GM18511 (cell line): ENCODE results near the gene ADGB.
"Not testable (repeated sequence)": the region's sequence is repeated elsewhere in the genome, so short reads cannot be mapped to it uniquely, and the experiment has no call there.

ENCODE experiments used
- ATAC-seq: cut with Tn5 transposase; IDR thresholded peaks from one replicate; pipeline ENCODE4 v1.9.1; 2021; ENCODE audit warnings: mild to moderate bottlenecking, moderate library complexity; ENCODE audit not compliant: unreplicated experiment

Gene ADGB

DNA sequence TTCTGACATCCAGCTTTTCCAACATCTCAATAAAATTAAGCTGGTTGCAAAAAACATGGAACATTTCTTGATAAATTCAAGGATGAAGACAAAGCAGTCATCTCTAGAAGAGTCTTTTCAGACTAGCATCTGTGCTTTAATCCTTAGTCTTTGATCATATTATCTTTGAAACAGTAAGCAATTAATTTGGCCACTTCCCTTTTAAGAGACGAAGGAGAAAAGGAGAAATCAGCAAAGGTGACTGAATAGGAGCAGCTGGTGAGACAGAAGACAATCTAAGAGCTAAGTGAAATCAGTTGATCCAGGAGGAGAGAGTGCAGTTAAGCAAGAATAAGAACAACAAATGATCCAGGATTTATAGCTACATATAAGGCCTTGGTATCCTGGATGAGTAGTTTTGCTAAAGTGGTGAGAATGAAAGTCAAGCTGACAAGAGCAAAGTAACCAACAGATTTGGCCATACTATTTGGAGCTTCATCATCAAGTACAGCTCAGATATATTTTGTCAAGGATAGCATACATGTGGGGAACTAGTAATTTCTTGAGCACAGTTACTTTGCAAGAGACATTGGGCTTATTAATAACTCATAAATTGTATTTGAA is 215.5 kb downstream of the ADGB start:
- no peak for ATAC-seq

DNA sequence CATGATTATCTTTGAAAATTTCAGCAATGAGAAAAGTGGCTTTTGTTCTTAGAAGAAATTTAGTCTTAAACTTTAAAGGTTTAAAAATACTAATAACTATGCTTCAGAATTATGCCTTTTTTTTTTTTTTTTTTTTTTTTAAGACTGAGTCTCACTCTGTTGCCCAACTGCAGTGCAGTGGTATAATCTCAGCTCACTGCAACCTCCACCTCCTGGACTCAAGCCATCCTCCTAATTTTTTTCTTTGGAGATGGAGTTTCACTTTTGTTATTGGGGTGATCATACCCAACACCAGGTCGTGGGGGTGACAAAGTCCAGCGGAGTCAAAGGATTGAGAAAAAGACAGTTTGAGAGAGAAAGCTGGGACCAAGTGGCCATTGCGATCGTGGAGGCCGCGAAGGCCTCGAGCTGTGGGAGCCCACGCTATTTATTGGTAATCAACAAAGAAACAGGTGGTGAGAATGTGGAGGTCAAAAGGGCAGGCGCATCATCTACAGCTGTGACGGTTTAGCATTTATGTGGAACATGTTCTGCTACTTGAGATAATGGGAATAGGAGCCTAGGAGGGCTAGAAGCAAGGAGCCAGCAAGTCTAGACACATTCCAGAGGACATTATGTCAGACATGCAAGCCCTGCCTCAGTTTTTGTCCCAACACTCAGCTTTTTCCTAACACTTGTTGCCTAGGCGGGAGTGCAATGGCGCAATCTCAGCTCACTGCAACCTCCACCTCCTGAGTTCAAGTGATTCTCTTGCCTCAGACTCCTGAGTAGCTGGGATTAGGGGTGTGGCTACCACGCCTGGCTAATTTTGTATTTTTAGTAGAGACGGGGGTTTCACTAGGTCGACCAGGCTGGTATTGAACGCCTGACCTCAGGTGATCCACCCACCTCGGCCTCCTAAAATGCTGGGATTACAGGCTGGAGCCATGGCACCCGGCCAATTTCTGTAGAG is 217.0 kb downstream of the ADGB start:
- not testable (repeated sequence) for ATAC-seq

DNA sequence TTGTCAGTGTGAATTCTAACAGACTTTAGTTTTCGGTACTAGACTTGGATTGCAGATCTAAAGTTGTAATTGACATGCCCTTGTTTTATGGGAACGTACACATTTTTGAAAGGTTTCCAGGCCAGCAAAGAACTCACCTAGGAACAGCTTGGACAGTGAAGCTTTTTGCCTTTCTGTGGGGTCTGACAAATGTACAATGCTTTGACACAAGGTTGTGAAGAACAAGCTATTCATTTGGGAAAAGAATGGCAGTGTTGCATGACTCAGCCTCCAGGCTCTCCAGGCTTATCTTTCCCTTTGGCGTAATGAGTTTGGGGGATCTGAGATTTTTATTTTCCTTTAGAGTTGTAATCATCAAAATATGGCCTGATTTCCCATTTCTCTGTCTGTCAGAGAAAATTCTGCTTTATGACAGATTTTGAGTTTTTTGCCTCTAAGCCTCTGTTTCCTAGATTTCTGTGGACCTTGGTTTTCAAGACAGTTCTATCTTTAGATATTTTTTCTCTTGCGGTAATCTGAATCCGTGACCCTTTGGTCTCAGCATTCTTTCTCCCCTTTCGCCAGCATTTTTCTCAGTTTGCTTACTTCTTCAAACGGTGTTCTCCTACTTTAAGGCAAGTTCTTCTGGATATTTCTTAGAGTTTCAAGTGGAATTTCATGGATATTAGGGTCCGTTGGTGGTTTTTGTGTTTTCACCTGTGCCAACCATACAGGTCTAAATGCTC is 221.0 kb downstream of the ADGB start:
- no peak for ATAC-seq

DNA sequence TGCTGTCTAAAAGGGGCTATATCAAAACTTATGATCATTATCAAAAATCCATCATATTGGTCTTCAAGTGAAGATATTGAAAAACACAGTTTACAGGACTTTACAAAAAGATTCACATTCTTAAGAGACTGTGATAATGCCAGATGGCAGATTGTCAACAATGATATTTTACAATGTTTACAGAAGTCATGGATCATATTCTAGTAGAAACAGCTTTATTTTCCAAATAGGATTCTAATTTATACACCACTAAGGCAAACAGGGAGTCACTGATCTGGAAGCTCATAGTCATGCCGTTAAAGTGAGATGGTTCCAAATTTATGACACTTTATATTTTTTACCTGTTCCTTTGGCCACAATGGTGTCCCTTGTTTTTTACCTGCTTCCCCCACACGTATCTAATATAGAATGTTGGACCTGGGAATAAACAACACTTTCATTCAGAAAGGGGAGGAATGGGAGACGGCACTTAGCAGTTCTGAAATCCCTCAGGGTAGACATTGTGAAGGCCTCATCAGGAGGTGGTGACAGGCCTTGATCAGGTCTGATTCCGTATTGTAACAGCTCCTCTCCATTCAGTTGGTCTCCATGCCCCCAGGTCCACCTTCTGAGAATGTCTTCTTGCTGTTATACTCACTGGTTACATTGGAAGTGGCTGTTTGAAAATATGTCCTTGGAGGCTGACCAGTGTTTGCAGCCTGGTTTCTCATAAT is 228.6 kb downstream of the ADGB start:
- ATAC-seq: no peak

DNA sequence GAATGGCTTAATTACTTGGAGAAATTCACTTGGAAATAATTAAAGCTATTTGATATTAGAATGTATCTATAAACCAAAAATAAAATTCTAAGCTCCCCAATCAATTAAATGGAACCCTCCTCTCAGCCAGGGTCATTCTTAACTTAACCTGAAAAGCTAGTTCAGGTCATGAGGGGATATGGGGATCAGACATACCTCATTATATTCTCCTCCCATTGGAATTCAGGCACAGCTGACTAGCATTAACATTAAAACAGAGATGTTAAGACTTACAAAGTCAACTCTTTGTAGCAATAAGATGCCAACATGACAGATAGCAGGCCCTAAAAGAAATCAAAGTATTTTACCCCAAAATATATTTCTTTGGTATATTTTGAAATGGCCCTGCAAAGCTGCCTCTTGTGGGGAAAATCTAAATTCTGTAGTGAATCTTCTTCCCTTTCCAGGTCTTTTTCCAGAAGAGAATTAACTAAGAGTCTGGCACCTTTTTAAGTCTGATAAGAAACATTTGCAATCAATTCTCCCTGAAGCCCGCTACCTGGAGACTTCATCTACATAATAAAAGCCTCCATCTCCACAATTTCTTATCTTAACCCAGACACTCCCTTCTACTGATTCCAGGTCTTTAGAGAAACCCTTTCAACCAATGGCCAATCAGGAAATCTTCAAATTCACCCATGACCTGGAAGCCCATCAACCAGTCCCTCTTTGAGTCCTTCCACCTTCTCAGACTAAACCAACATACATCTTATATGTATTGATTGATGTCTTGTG is 231.2 kb downstream of the ADGB start:
- no peak for ATAC-seq

DNA sequence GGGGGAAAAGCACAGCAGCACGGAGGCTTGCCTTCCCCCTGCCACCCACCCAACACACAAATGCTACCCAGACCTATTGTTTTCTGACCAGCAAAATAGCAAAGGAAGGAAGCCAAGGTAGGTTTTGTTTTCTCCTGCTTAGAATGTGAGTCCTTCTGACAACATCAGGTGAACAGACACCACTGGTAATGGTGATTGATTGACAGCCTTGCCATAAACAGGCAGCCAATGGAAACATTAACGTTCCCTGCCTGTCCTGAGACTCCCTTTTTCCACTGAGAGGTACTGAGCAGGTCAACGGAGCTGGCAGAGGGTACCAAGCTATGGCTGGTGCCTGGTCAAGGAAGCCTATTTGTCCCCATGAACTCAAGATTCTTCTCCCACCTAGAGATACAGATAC is 234.4 kb downstream of the ADGB start:
- no peak for ATAC-seq

DNA sequence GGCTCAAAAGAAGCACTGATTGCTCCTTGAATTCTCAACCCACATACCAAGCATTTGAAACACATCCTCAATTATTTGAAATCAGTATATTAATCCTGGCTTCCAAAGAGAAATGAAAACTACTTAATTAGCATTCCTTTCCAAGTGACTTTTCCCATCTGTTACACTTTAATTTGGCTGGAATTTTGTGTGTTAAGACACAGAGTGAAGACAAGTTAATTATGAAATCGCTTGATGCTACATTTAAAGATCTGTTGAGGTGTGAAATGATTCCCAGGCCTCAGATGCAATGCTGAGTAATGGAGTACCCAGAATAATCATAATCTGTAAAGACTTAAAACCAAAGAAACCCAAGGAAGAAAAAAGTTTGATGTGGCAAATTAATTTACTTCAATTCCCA is 241.4 kb downstream of the ADGB start:
- no peak for ATAC-seq

DNA sequence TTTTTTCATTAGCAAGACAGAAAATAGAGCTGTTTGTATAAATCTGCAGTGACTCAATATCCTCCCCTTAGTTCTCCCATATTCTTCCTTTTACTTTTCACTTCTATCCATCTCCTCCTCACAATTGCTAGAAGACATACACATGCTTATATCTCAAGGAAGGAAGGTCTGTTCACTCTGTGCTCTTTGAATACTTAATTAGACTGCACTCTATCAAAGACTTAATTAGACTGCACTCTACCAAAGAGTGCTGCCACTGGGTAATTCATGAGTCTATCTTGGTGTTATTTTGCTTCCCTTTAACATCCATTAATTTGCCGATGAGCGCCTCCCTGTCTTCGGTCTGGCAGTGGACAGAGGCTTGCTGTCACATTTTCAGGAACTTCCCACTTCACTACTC is 241.9 kb downstream of the ADGB start:
- no peak for ATAC-seq

DNA sequence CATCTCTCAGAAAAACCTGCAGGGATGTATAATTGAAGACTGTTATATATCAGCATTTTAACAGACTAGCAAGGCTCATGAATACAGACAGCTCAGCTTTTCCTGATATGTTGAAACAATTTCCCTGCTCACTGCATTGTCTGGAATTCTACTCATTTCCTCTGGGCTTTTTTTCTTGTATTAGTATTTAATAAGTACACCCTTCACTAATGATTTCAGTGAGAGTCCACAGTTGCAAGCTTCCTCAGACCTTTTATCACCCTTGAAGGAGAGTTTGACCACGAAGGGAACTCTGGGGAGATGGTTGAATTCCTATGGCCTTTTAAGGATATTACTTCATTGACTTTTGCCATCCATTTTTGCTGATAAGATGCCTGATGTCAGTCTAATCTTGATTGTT is 248.7 kb downstream of the ADGB start:
- ATAC-seq: no peak

DNA sequence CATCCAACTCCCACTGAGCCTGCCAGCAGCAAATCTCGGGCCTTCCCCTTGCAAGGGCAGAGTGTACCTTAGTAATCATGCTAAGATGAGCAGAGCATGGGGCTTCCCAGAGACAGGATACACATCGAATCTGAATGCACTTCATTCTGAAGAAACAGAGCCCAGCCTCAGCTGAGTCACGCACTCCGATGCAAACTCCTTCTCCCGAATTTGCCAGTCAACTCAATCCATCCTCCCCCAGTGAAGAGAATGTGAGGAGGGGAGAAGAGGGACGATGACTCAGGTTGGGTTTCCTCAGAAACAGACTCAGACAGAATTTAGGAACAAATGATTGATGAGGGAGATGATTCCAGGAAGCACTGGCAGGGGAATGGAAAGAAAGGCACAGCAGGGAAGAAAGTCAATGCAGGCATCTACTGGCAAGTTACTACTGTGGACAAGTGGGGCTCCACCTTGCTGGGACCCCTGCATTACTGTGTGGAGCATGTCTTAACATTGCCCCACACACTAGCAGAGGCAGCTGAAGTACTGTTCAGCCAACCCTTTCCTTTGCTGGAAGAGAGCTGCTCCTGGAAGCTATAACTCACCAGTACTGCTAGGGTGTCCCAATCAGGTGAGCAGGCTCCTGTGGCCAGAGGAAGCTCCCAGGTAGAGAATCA is 251.6 kb downstream of the ADGB start:
- peak; percentile 52 for ATAC-seq

DNA sequence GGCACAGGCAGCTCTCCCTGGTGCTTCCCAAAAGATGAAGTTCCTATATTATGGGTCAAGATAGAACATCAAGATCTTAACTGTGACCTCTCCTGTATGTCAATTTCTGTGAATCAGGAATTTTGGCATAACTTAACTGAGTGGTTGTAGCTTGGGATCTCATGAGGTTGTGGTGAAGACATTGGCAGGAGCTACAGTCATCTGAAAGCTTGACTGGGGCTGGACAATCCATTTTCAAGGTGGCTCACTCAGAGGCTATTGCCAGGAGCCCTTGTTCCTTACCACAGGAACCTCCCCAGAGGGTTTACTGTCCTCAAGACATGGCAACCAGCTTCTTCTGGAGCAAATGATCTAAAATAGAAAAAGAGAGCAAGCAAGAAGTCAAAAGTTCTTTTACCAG is 252.2 kb downstream of the ADGB start:
- no peak for ATAC-seq

DNA sequence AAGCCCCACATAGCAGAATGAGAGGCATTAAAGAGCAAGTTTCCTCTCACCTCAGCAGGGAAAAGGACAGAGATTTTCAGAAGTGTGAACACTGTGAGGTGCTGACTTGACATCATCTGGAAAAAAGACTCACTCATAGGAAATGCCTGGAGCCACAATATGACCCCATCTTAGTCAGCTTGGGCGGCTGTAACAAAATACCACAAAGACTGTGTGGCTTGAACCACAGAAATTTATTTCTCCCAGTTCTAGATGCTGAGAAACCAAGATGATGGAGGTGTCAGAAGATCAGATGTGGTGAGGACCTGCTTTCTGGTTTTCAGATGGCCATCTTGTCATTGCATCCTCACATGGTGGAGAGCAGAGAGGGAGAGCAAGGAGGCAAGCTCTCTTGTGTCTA is 253.1 kb downstream of the ADGB start:
- no peak for ATAC-seq

DNA sequence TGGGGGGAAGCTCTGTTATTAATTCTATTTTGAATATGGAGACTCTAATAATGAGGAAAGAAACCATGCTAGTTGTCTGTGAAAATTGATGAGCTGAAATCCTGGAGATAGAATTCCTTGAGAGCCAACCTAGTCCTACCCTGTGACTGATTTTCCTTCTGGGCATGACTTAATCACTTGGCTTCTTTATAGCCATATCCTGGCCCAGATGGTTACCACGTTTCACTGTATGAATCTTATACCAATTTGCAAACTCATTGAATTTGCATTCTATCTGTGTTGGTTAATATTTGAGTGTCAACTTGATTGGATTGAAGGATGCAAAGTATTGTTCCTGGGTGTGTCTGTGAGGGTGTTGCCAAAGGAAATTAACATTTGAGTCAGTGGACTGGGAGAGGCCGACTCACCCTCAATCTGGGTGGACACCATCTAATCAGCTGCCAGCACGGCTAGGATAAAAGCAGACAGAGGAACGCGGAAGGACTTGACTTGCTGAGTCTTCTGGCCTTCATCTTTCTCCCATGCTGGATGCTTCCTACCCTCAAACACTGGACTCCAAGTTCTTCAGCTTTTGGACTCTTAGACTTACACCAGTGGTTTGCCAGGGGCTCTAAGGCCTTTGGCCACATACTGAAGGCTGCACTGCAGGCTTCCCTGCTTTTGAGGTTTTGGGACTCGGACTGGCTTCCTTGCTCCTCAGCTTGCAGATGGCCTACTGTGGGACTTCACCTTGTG is 255.9 kb downstream of the ADGB start:
- not testable (repeated sequence) for ATAC-seq

DNA sequence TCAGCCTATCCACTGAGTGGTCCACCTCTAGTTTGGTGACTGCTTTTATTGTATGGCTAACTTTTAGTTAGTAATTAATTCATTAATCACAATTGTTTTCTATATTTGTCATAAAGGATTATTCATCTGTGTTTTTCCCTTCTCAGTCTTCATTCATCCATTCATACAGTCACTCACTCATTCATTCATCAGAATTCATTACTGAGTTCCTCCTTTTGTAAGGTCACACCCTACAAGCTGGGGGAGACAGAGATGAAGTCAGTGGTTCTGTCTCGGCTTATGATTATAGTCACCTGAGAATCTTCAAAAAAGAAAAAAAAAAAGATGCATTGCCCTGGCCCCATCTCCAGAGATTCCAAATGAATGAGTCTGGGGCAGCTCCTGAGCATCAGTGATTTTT is 257.1 kb downstream of the ADGB start:
- no peak for ATAC-seq

DNA sequence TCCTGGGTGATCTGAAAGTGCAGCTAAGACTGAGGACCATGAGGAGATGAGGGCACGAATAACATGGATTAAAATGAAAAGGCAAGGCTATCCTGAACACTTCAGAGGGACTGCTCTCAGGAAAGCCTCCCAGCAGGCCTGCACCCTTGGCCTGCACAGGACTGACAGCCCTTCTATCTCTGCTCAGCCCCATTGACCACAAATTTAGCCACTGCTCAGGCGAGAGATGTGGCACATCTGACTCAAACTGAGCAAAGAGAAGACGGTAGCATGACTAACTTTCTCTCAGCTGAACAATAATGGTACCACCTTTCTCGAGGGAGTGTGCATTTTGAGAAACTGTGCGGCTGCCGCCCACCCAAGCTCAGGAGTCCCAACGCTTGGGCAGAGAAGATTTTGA is 257.5 kb downstream of the ADGB start:
- ATAC-seq: peak; percentile 57

DNA sequence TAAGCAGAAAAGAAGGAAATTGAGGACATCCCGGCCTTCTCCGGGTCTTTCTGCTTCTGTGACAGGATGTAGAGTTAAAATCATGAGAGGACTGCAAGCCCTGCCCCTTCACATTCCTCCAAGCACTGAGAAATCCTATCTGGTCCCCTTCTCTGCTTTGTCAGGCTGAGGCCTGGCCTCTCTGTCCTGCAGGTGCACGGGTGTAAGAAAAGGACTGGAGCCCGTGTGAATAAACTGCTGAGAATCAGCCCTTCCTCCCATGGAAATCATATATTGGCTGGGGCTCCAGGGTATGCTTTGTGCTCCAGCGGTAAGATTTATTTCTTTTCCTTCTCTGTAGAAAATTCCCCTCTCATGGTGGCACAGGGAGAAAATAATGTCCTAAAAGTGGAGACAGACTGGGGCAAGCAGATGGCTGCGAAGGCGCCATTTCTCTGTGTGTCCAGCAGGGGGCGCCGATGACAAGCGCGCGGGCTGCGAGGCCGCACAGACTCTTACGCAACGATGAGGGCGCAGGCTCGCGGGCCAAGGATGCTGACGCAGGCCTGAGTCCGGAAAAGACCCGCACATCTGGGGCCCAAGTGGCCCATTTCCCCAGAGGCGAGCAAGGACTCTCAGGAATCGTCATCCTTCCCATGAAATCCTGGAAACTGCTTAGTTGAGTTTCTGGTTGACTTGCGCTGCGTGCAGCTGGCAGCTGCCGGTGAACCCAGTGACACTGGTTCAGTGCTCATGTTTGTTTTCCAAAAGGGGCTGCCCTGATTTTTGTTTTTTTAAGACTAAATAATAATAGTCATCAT is 258.6 kb downstream of the ADGB start:
- peak; percentile 94 for ATAC-seq

DNA sequence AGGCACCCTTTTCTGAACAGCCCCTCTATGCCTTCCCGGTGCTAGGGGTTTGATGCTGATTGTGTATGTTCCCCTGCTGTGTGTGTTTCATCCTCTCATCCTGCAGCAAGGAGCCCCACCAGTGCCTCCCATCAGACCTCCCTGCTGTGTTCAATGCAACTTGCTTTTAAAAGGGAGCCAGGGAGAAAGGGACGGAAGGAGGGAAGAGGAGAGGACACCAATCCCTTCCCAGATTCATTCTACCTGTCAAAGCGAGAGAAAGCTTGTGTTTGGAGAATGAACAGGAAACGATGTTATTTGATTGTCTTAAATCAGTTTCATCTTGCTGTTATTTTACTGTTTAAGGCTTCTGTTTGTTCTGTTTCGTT is 259.2 kb downstream of the ADGB start:
- ATAC-seq: peak; percentile 35

DNA sequence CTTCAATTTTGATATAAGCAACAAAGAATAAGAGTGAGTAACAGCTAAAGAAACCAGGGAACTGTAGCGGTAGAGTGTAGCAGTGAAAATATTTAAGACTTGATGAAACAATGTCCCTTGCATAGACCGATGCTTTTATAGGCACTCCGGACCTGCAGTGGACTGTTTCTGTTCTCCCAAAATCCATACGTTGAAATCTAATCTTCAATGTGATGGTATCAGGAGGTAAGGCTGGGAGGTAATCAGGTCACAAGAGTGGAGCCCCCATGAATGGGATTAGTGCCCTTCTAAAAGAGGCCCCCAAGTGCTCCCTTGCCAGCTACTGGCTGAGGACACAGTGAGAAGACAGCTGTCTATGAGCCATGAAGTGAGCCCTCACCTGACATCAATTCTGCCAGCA is 260.4 kb downstream of the ADGB start:
- ATAC-seq: no peak
